GM23338 (cell line): ENCODE data around the gene TUBA3D.
"Not testable (repeated sequence)": the region's sequence is repeated elsewhere in the genome, so short reads cannot be mapped to it uniquely, and the experiment has no call there.

ENCODE experiments used
- CREB1 ChIP-seq: fragments of 250-450 bp; sonication (Bioruptor Pico); IDR thresholded peaks from 2 replicates; pipeline ENCODE4 v1.5.0; 2020; ENCODE audit warnings: low read depth, mild to moderate bottlenecking, moderate library complexity
- CTCF ChIP-seq, 2 experiments: fragments of 200-600 bp in 1 of 2; sonication (generic) in 1 of 2; conservative IDR thresholded peaks; 2 replicates each; pipeline versions ENCODE4 v1.5.1 to v1.6.1; 2016 to 2017; ENCODE audit warnings: antibody characterized with exemption in 2 of 2, low read depth in 2 of 2, mild to moderate bottlenecking in 2 of 2, moderate library complexity in 1 of 2
- EZH2phosphoT487 ChIP-seq: fragments of 200-600 bp; sonication (generic); IDR thresholded peaks from one replicate; pipeline ENCODE4 v1.8.1; 2018; ENCODE audit warnings: antibody characterized with exemption; ENCODE audit not compliant: unreplicated experiment
- JUNB ChIP-seq: IDR thresholded peaks from one replicate; pipeline ENCODE4 v1.6.1; 2016; ENCODE audit warnings: antibody characterized with exemption; ENCODE audit not compliant: unreplicated experiment
- POLR2AphosphoS5 ChIP-seq: IDR thresholded peaks from 2 replicates; pipeline ENCODE4 v1.6.1; 2016; ENCODE audit warnings: antibody characterized with exemption, low read depth
- STAT1 ChIP-seq: IDR thresholded peaks from one replicate; pipeline ENCODE4 v1.6.1; 2016; ENCODE audit warnings: antibody characterized with exemption; ENCODE audit not compliant: unreplicated experiment

- TF ChIP-seq CTCF (conservative IDR thresholded peaks at IDR 0.05; ENCODE audit: low read depth in 2 of 2); POLR2AphosphoS5; EZH2phosphoT487; STAT1; JUNB; CREB1 (CRISPR knock-in tag): not testable (repeated sequence)
Observed at GRCh38 chr2:131471624-131472023, 4.3 kb upstream of the TUBA3D start.
